GM06990 (cell line): ENCODE measurements around the gene SLC17A1.

ENCODE experiments used
- DNase-seq: peaks from one replicate; pipeline ENCODE4 v3.0.0-alpha.2; 2011; ENCODE audit not compliant: insufficient read length; ENCODE audit errors: extremely low read depth
- H3K27me3 ChIP-seq: replicated peaks from 2 replicates; pipeline ENCODE4 v1.6.0; 2011; ENCODE audit warnings: low read length; ENCODE audit not compliant: control insufficient read depth, insufficient read depth
- H3K36me3 ChIP-seq: 2 replicates; pipeline ENCODE4 v1.5.1; 2011; ENCODE audit warnings: low read length; ENCODE audit not compliant: control insufficient read depth, insufficient read depth
- H3K4me3 ChIP-seq: replicated peaks from 2 replicates; pipeline ENCODE4 v1.5.1; 2011; ENCODE audit warnings: low read depth, mild to moderate bottlenecking, control low read depth, low read length
- CTCF ChIP-seq: IDR thresholded peaks from 2 replicates; pipeline ENCODE4 v1.5.1; 2011; ENCODE audit warnings: low read length, control low read depth, mild to moderate bottlenecking, inconsistent platforms; ENCODE audit not compliant: insufficient read depth, poor library complexity, severe bottlenecking

SLC17A1 gene

GRCh38 chr6:25874822-25875562 lies 43.1 kb upstream of the SLC17A1 start:
- Histone ChIP-seq H3K27me3 (no peaks in the 10 kb centered on the region; the same call in 1 of the 2 replicates), H3K4me3 (no peak overlapping the region), H3K36me3 (no peaks in the 10 kb centered on the region)
- no peak for TF ChIP-seq CTCF
- DNase-seq, result no peak

GRCh38 chr6:25874118-25874517 lies 42.3 kb upstream of the SLC17A1 start, which contains the start of gene SLC17A3:
SLC17A3 (minus strand) TSS chr6:25874243; CDS start chr6:25868387, 5,856 bp downstream.
- TF ChIP-seq CTCF, result no peak
- Histone ChIP-seq H3K4me3 (no peak within 1 kb of the TSS), H3K27me3 (no peaks in the 10 kb centered on the region; the same call in 1 of the 2 replicates), H3K36me3 (no peaks in the 10 kb centered on the region)
- DNase-seq, result no peak

DNA sequence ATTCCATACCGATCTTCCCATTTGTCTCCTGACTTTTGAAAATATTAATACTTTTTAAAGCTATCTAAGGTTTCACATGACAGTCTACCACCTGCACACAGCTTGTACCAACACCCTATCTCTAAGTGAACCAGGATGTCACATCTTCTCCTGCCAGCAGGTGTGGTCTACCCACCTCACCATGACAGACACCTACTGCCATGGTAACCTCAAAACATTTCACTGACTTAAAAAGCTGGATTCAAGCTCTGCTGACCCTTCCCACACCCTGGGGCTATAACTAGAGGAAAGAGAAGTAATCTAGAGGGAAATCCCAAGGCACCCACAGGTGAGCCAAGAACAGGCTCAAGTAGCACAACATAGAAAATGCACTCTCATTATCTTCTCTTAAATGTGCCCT lies 41.0 kb upstream of the SLC17A1 start:
- Histone ChIP-seq H3K4me3 (no peak overlapping the region), H3K36me3 (no peaks in the 10 kb centered on the region), H3K27me3 (no peaks in the 10 kb centered on the region; the same call in 1 of the 2 replicates)
- TF ChIP-seq CTCF, result no peak
- DNase-seq, result no peak

DNA sequence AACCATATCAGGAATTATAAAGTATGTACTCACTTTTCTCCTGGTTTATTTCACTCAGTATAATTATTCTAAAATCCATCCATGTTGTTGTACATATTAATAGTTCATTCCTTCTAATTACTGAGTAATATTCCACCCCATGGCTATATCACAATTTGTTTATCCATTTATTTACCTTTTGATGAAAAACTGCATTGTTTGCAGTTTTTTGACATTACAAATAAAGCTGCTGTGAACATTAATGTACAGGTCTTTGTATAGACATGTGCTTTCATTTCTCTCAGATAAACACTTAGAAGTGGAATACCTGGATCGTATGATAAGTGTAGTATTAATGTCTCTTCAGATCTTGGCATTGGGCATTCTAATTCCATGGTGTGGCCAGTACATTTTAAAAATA lies 38.0 kb upstream of the SLC17A1 start:
- Histone ChIP-seq H3K27me3 (no peaks in the 10 kb centered on the region), H3K4me3 (no peak overlapping the region), H3K36me3 (no peaks in the 10 kb centered on the region)
- no peak for TF ChIP-seq CTCF
- no peak for DNase-seq

GRCh38 chr6:25868436-25869183 lies 36.8 kb upstream of the SLC17A1 start:
- no peaks in the 10 kb centered on the region for H3K36me3 ChIP-seq
- no peaks in the 10 kb centered on the region for H3K27me3 ChIP-seq
- DNase-seq, result no peak
- TF ChIP-seq CTCF, result no peak
- H3K4me3 ChIP-seq, result no peak overlapping the region
